ENCODE data around the gene HHATL.

HHATL gene

GRCh38 chr3:42667096-42667522 lies 35.5 kb downstream of the HHATL start:
- Histone ChIP-seq H3K79me2 (ENCODE audit: insufficient read depth, low read length) (no peaks in the 10 kb centered on the region), H2AFZ (ENCODE audit: low read length) (no peak overlapping the region), H3K27ac (ENCODE audit: low read depth, low read length, poor library complexity, severe bottlenecking) (no peak overlapping the region), H3K4me1 (ENCODE audit: insufficient read depth, low read length, severe bottlenecking) (peaks cover 12% of the 10 kb centered on the region), H3K36me3 (ENCODE audit: insufficient read depth, low read length) (no peaks in the 10 kb centered on the region), H3K9me2 (ENCODE audit: low read depth, low read length) (no peaks in the 10 kb centered on the region), H3K4me3 (ENCODE audit: low read depth, low read length, poor library complexity, severe bottlenecking) (no peak overlapping the region), H4K20me1 (ENCODE audit: insufficient read depth, low read length) (no peaks in the 10 kb centered on the region), H3K9me3 (ENCODE audit: low read length) (no peaks in the 10 kb centered on the region), H3K27me3 (ENCODE audit: insufficient read depth, low read length) (no peaks in the 10 kb centered on the region), H3K9ac (ENCODE audit: low read length) (no peak overlapping the region), H3F3A (ENCODE audit: insufficient read depth, low read length) (no peaks in the 10 kb centered on the region), H3K4me2 (ENCODE audit: low read length) (no peak overlapping the region)
- TF ChIP-seq EZH2 (IDR thresholded peaks at IDR 0.05; ENCODE audit: borderline replicate concordance, low read length) (no peak), CTCF (IDR thresholded peaks at IDR 0.05; ENCODE audit: low read length) (no peak)

GRCh38 chr3:42666577-42666998 lies 36.0 kb downstream of the HHATL start:
- no peak overlapping the region for H3K4me2 ChIP-seq (ENCODE audit: low read length)
- no peaks in the 10 kb centered on the region for H4K20me1 ChIP-seq (ENCODE audit: insufficient read depth, low read length)
- H3K4me3 ChIP-seq (ENCODE audit: low read depth, low read length, poor library complexity, severe bottlenecking) = no peak overlapping the region
- no peaks in the 10 kb centered on the region for H3K9me3 ChIP-seq (ENCODE audit: low read length)
- H3K27ac ChIP-seq (ENCODE audit: low read depth, low read length, poor library complexity, severe bottlenecking) = no peak overlapping the region
- no peaks in the 10 kb centered on the region for H3K79me2 ChIP-seq (ENCODE audit: insufficient read depth, low read length)
- no peak for TF ChIP-seq EZH2 (IDR thresholded peaks at IDR 0.05; ENCODE audit: borderline replicate concordance, low read length)
- TF ChIP-seq CTCF (IDR thresholded peaks at IDR 0.05; ENCODE audit: low read length) = no peak
- no peaks in the 10 kb centered on the region for H3F3A ChIP-seq (ENCODE audit: insufficient read depth, low read length)
- no peaks in the 10 kb centered on the region for H3K36me3 ChIP-seq (ENCODE audit: insufficient read depth, low read length)
- H3K9me2 ChIP-seq (ENCODE audit: low read depth, low read length) = no peaks in the 10 kb centered on the region
- H3K4me1 ChIP-seq (ENCODE audit: insufficient read depth, low read length, severe bottlenecking) = peaks cover 12% of the 10 kb centered on the region
- no peaks in the 10 kb centered on the region for H3K27me3 ChIP-seq (ENCODE audit: insufficient read depth, low read length)
- H3K9ac ChIP-seq (ENCODE audit: low read length) = no peak overlapping the region
- no peak overlapping the region for H2AFZ ChIP-seq (ENCODE audit: low read length)

GRCh38 chr3:42666022-42666421 lies 36.6 kb downstream of the HHATL start:
- Histone ChIP-seq H2AFZ (ENCODE audit: low read length) (no peak overlapping the region), H3K79me2 (ENCODE audit: insufficient read depth, low read length) (no peaks in the 10 kb centered on the region), H3F3A (ENCODE audit: insufficient read depth, low read length) (no peaks in the 10 kb centered on the region), H3K4me2 (ENCODE audit: low read length) (no peak overlapping the region), H3K27ac (ENCODE audit: low read depth, low read length, poor library complexity, severe bottlenecking) (no peak overlapping the region), H3K4me3 (ENCODE audit: low read depth, low read length, poor library complexity, severe bottlenecking) (no peak overlapping the region), H3K4me1 (ENCODE audit: insufficient read depth, low read length, severe bottlenecking) (peaks cover 12% of the 10 kb centered on the region), H3K27me3 (ENCODE audit: insufficient read depth, low read length) (no peaks in the 10 kb centered on the region), H4K20me1 (ENCODE audit: insufficient read depth, low read length) (no peaks in the 10 kb centered on the region), H3K9ac (ENCODE audit: low read length) (no peak overlapping the region), H3K9me2 (ENCODE audit: low read depth, low read length) (no peaks in the 10 kb centered on the region), H3K36me3 (ENCODE audit: insufficient read depth, low read length) (no peaks in the 10 kb centered on the region), H3K9me3 (ENCODE audit: low read length) (no peaks in the 10 kb centered on the region)
- TF ChIP-seq EZH2 (IDR thresholded peaks at IDR 0.05; ENCODE audit: borderline replicate concordance, low read length) (no peak), CTCF (IDR thresholded peaks at IDR 0.05; ENCODE audit: low read length) (no peak)
